ENCODE data around the gene TMEM235.

TMEM235 gene

GRCh38 chr17:78237401-78238012 lies 6.1 kb downstream of the TMEM235 start:
- in situ Hi-C loops (cut with MboI; ENCODE audit: low sequenced_read_pairs) = no loop called here

- in situ Hi-C loops (cut with MboI; ENCODE audit: low sequenced_read_pairs) = no loop called here
Observed at GRCh38 chr17:78238823-78239488, 7.5 kb downstream of the TMEM235 start.

- in situ Hi-C loops (cut with MboI; ENCODE audit: low sequenced_read_pairs) = no loop called here
Observed at GRCh38 chr17:78239489-78239931, 8.1 kb downstream of the TMEM235 start.

- in situ Hi-C loops (cut with MboI; ENCODE audit: low sequenced_read_pairs) = loop anchor here (10.0 kb wide), 1 partner anchor 155 kb away; no protein-coding TSS in a partner anchor
Observed at GRCh38 chr17:78240012-78240655, 8.7 kb downstream of the TMEM235 start.

- in situ Hi-C loops (cut with MboI; ENCODE audit: low sequenced_read_pairs) = loop anchor here (10.0 kb wide), 1 partner anchor 156 kb away; no protein-coding TSS in a partner anchor
Observed at GRCh38 chr17:78240839-78241238, 9.4 kb downstream of the TMEM235 start.

GRCh38 chr17:78241277-78242023 lies 10.0 kb downstream of the TMEM235 start:
- in situ Hi-C loops (cut with MboI; ENCODE audit: low sequenced_read_pairs) = loop anchor here (10.0 kb wide), 1 partner anchor 157 kb away; no protein-coding TSS in a partner anchor

GRCh38 chr17:78242024-78242742 lies 10.8 kb downstream of the TMEM235 start:
- in situ Hi-C loops (cut with MboI; ENCODE audit: low sequenced_read_pairs) = loop anchor here (10.0 kb wide), 1 partner anchor 157 kb away; no protein-coding TSS in a partner anchor

- in situ Hi-C loops (cut with MboI; ENCODE audit: low sequenced_read_pairs) = loop anchor here (10.0 kb wide), 1 partner anchor 163 kb away; no protein-coding TSS in a partner anchor
Observed at GRCh38 chr17:78247304-78247703, 15.9 kb downstream of the TMEM235 start.

- in situ Hi-C loops (cut with MboI; ENCODE audit: low sequenced_read_pairs) = loop anchor here (10.0 kb wide), 1 partner anchor 163 kb away; no protein-coding TSS in a partner anchor
Observed at GRCh38 chr17:78248051-78248914, 16.9 kb downstream of the TMEM235 start.

GRCh38 chr17:78249074-78249817 lies 17.8 kb downstream of the TMEM235 start:
- in situ Hi-C loops (cut with MboI; ENCODE audit: low sequenced_read_pairs) = loop anchor here (10.0 kb wide), 1 partner anchor 164 kb away; no protein-coding TSS in a partner anchor

GRCh38 chr17:78249818-78250806 lies 18.7 kb downstream of the TMEM235 start:
- in situ Hi-C loops (cut with MboI; ENCODE audit: low sequenced_read_pairs) = loop anchor here (10.0 kb wide), 1 partner anchor 165 kb away; no protein-coding TSS in a partner anchor

- in situ Hi-C loops (cut with MboI; ENCODE audit: low sequenced_read_pairs) = no loop called here
Observed at GRCh38 chr17:78250891-78251772, 19.7 kb downstream of the TMEM235 start.

- in situ Hi-C loops (cut with MboI; ENCODE audit: low sequenced_read_pairs) = no loop called here
Observed at GRCh38 chr17:78251773-78252103, 20.3 kb downstream of the TMEM235 start.

GRCh38 chr17:78252111-78252634 lies 20.7 kb downstream of the TMEM235 start:
- in situ Hi-C loops (cut with MboI; ENCODE audit: low sequenced_read_pairs) = no loop called here

GRCh38 chr17:78252701-78253635 lies 21.5 kb downstream of the TMEM235 start:
- in situ Hi-C loops (cut with MboI; ENCODE audit: low sequenced_read_pairs) = no loop called here
